Endodermal cell (in vitro differentiated cells): ENCODE measurements around the gene P2RY8. TPM values are rescaled to one million over a fixed set of nuclear protein-coding genes. Genes with fewer than 3 reads are reported as not detected.
"Not testable (repeated sequence)": the region's sequence is repeated elsewhere in the genome, so short reads cannot be mapped to it uniquely, and the experiment has no call there.

Experiments used
- DNase-seq: peaks from one replicate; pipeline ENCODE4 v3.0.0-alpha.2; 2017
- H3K27ac ChIP-seq: 2 replicates; pipeline ENCODE4 v1.5.1; 2013; ENCODE audit warnings: mild to moderate bottlenecking, low read depth, low read length, moderate library complexity
- H3K27me3 ChIP-seq: 2 replicates; pipeline ENCODE4 v1.6.1; 2013; ENCODE audit warnings: mild to moderate bottlenecking, low read length, moderate library complexity; ENCODE audit not compliant: insufficient read depth, control insufficient read depth, poor library complexity, severe bottlenecking
- H3K36me3 ChIP-seq: 2 replicates; pipeline ENCODE4 v1.7.0; 2013; ENCODE audit warnings: mild to moderate bottlenecking, low read length, moderate library complexity; ENCODE audit not compliant: control insufficient read depth, insufficient read depth
- H3K4me1 ChIP-seq: one replicate; pipeline ENCODE4 v1.7.0; 2013; ENCODE audit warnings: low read length; ENCODE audit not compliant: control insufficient read depth, insufficient read depth
- H3K4me3 ChIP-seq: 2 replicates; pipeline ENCODE4 v1.5.1; 2013; ENCODE audit warnings: mild to moderate bottlenecking, low read length, moderate library complexity
- H3K9ac ChIP-seq: 2 replicates; pipeline ENCODE4 v1.6.1; 2013; ENCODE audit warnings: mild to moderate bottlenecking, low read length, moderate library complexity; ENCODE audit not compliant: poor library complexity, severe bottlenecking; ENCODE audit errors: extremely low read depth
- H3K9me3 ChIP-seq: 2 replicates; pipeline ENCODE4 v1.6.1; 2013; ENCODE audit warnings: mild to moderate bottlenecking, low read length, moderate library complexity; ENCODE audit not compliant: control insufficient read depth
- H3K27ac Mint-ChIP-seq: 2 replicates; pipeline ENCODE4 v1.8.0; 2020; ENCODE audit warnings: mixed read lengths
- H3K27me3 Mint-ChIP-seq: 2 replicates; pipeline ENCODE4 v1.8.0; 2021; ENCODE audit warnings: mild to moderate bottlenecking, mixed read lengths; ENCODE audit not compliant: insufficient read depth
- H3K36me3 Mint-ChIP-seq: 2 replicates; pipeline ENCODE4 v1.8.0; 2020; ENCODE audit warnings: low read depth, mixed read lengths
- H3K4me1 Mint-ChIP-seq: 2 replicates; pipeline ENCODE4 v1.8.0; 2020; ENCODE audit warnings: mixed read lengths
- H3K4me3 Mint-ChIP-seq: 2 replicates; pipeline ENCODE4 v1.8.0; 2020; ENCODE audit warnings: mild to moderate bottlenecking, moderate library complexity, mixed read lengths
- H3K9me3 Mint-ChIP-seq: 2 replicates; pipeline ENCODE4 v1.8.0; 2020; ENCODE audit warnings: mild to moderate bottlenecking, mixed read lengths
- WGBS, 2 experiments: methylation state at CpG; one replicate each; pipeline versions ENCODE4 v1.1.5 to v1.1.7; 2013; ENCODE audit warnings: missing lambda C conversion rate in 2 of 2, mixed read lengths in 1 of 2; ENCODE audit not compliant: insufficient coverage in 1 of 2, insufficient read length in 1 of 2; 5-methylcytosine and 5-hydroxymethylcytosine counted together
- total RNA-seq, 2 donors: library from RNA; stranded (reverse); fragmentation: NEBNext Ultra II Directional in 1 of 2; extraction: Animal tissue kit (Norgen Biotek cat#: 25700) in 1 of 2; gene quantifications; 2 replicates in 1 of 2; 3 replicates in 1 of 2; pipeline ENCODE4 v1.2.1, GENCODE V29; 2021
- TF ChIP-seq, protein P1 (sequence below): fragments of 200-600 bp; sonication (generic); conservative IDR thresholded peaks from 2 replicates; pipeline ENCODE4 v1.5.0; 2021; ENCODE audit warnings: antibody characterized with exemption, mild to moderate bottlenecking

Gene P2RY8
- total RNA-seq, 2 donors from 2014 or later = not detected

GRCh38 chrX:1561164-1561563 is 24.2 kb upstream of the P2RY8 start:
- no peaks in the 10 kb centered on the region for H3K36me3 Mint-ChIP-seq
- H3K27me3 ChIP-seq = no peaks in the 10 kb centered on the region
- no peak overlapping the region for H3K27ac ChIP-seq
- no peaks in the 10 kb centered on the region for H3K36me3 ChIP-seq
- DNase-seq = no peak
- H3K4me3 Mint-ChIP-seq = no peak overlapping the region
- H3K27me3 Mint-ChIP-seq = peaks cover 3% of the 10 kb centered on the region
- no peak overlapping the region for H3K4me3 ChIP-seq
- H3K27ac Mint-ChIP-seq = no peak overlapping the region
- WGBS, 2 experiments = 80 to 86% methylated on average over 2 of the region's 2 CpGs
- H3K4me1 ChIP-seq = no peaks in the 10 kb centered on the region
- no peak overlapping the region for H3K9ac ChIP-seq
- TF ChIP-seq, protein P1, sequence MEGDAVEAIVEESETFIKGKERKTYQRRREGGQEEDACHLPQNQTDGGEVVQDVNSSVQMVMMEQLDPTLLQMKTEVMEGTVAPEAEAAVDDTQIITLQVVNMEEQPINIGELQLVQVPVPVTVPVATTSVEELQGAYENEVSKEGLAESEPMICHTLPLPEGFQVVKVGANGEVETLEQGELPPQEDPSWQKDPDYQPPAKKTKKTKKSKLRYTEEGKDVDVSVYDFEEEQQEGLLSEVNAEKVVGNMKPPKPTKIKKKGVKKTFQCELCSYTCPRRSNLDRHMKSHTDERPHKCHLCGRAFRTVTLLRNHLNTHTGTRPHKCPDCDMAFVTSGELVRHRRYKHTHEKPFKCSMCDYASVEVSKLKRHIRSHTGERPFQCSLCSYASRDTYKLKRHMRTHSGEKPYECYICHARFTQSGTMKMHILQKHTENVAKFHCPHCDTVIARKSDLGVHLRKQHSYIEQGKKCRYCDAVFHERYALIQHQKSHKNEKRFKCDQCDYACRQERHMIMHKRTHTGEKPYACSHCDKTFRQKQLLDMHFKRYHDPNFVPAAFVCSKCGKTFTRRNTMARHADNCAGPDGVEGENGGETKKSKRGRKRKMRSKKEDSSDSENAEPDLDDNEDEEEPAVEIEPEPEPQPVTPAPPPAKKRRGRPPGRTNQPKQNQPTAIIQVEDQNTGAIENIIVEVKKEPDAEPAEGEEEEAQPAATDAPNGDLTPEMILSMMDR = no peak
- no peaks in the 10 kb centered on the region for H3K9me3 ChIP-seq
- H3K9me3 Mint-ChIP-seq = peaks cover 1% of the 10 kb centered on the region
- H3K4me1 Mint-ChIP-seq = no peaks in the 10 kb centered on the region

DNA sequence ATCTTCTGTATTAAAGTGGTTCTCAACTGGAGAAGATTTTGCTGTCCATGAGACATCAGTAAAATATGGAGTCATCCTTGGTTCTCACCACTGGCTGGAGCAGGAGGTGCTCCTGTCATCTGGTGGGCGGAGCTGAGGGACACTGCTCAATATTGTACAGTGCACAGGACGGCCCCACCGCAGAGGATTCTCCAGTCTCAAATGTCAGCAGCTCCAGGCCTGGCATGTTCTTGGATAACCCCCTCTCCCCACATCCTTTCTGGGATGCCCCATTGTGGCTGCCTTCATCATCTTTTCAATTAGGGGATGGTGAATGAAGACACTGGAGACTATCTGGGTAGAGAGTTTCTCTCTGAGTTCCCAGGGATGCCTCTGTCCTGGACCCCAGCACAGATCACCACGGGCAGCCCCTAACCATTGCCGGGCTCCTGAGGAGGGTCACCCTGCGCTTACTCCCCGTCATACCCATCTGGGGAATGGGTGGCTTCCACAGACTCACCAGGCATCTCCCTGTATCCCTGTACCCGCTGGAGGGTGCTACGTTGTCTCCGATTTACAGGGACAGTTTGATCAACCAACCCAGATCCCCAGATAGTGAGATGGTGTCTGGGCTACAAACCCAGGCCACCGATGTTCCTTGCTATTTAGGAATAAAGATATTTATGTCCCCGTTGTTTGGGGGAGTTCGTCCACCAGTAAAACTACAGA is 21.9 kb upstream of the P2RY8 start:
- H3K4me3 Mint-ChIP-seq = no peak overlapping the region
- DNase-seq = no peak
- Histone ChIP-seq H3K9me3 (peaks cover 6% of the 10 kb centered on the region), H3K36me3 (no peaks in the 10 kb centered on the region), H3K4me3 (no peak overlapping the region), H3K9ac (no peak overlapping the region), H3K27ac (no peak overlapping the region), H3K4me1 (no peaks in the 10 kb centered on the region), H3K27me3 (no peaks in the 10 kb centered on the region)
- no peaks in the 10 kb centered on the region for H3K4me1 Mint-ChIP-seq
- H3K27me3 Mint-ChIP-seq = peaks cover 3% of the 10 kb centered on the region
- WGBS, 2 experiments = 86 to 95% methylated on average over 6 to 13 of the region's 13 CpGs
- H3K27ac Mint-ChIP-seq = no peak overlapping the region
- H3K36me3 Mint-ChIP-seq = no peaks in the 10 kb centered on the region
- TF ChIP-seq, protein P1 = no peak
- H3K9me3 Mint-ChIP-seq = peaks cover 10% of the 10 kb centered on the region

DNA sequence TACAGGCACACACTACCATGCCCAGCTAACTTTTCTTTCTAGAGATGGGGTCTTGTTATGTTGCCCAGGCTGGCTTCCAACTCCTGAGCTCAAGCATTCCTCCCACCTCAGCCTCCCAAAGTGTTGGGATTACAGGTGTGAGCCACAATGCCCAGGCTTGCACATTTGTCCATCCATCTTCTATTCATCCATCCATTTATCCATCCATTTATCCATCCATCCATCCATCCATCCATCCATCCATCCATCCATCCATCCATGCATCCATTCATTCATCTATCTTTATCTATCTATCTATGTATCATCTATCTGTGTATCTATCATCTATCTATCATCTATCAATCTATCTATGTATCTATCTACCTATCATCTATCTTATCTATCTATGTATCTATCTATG is 20.5 kb upstream of the P2RY8 start:
- H3K27me3 ChIP-seq, H3K36me3 Mint-ChIP-seq, H3K27me3 Mint-ChIP-seq: not testable (repeated sequence)

GRCh38 chrX:1555370-1555769 is 18.4 kb upstream of the P2RY8 start:
- 90 to 92% methylated on average over 6 of the region's 6 CpGs for WGBS, 2 experiments
- Histone ChIP-seq H3K4me1 (no peaks in the 10 kb centered on the region), H3K27me3 (no peaks in the 10 kb centered on the region), H3K36me3 (no peaks in the 10 kb centered on the region), H3K4me3 (no peak overlapping the region), H3K9me3 (peaks cover 6% of the 10 kb centered on the region), H3K27ac (no peak overlapping the region), H3K9ac (no peak overlapping the region)
- Mint-ChIP-seq H3K27me3 (peaks cover 7% of the 10 kb centered on the region), H3K4me1 (no peaks in the 10 kb centered on the region), H3K9me3 (peaks cover 10% of the 10 kb centered on the region), H3K36me3 (no peaks in the 10 kb centered on the region), H3K27ac (no peak overlapping the region), H3K4me3 (no peak overlapping the region)
- DNase-seq = no peak
- TF ChIP-seq, protein P1 = no peak

More for the DNA sequence above, 20.5 kb upstream of the P2RY8 start:
- H3K36me3 ChIP-seq, H3K9ac ChIP-seq, H3K27ac ChIP-seq, H3K4me1 Mint-ChIP-seq, DNase-seq, H3K4me1 ChIP-seq, H3K27ac Mint-ChIP-seq, H3K9me3 ChIP-seq, H3K4me3 ChIP-seq, H3K4me3 Mint-ChIP-seq: not testable (repeated sequence)
- H3K9me3 Mint-ChIP-seq = peaks cover 10% of the 10 kb centered on the region
